HepG2 (cell line): ENCODE measurements around the gene SLC36A3. TPM values are rescaled to one million over a fixed set of nuclear protein-coding genes. Genes with fewer than 3 reads are reported as not detected.
A peak's percentile ranks its signal among the peaks of the same experiment; 100 is the strongest.

Experiments used
- ATAD3A ChIP-seq: sonication (generic); formaldehyde crosslinking; IDR thresholded peaks from 2 replicates; pipeline ENCODE4 v1.4.0; 2020; ENCODE audit warnings: missing genetic modification reagents
- CBX2 ChIP-seq, 2 experiments: fragments of 200-600 bp in 1 of 2; sonication (generic); formaldehyde crosslinking in 1 of 2; IDR thresholded peaks; 2 replicates each; pipeline versions ENCODE4 v1.7.0 to v1.8.1; 2018 to 2022; ENCODE audit warnings: low read depth in 2 of 2, low read length in 1 of 2, mild to moderate bottlenecking in 1 of 2, missing genetic modification reagents in 1 of 2
- NR2C2 ChIP-seq: sonication (generic); formaldehyde crosslinking; IDR thresholded peaks from 2 replicates; pipeline ENCODE4 v1.4.0; 2020; ENCODE audit warnings: missing genetic modification reagents, mild to moderate bottlenecking, moderate library complexity, borderline replicate concordance
- PCBP1 ChIP-seq: fragments of 200-400 bp; formaldehyde crosslinking; IDR thresholded peaks from 2 replicates; pipeline ENCODE4 v1.6.1; 2017; ENCODE audit warnings: mild to moderate bottlenecking, low read depth, low read length, borderline replicate concordance
- PRMT3 ChIP-seq: sonication (generic); formaldehyde crosslinking; IDR thresholded peaks from 2 replicates; pipeline ENCODE4 v1.8.1; 2022; ENCODE audit warnings: low read depth, mild to moderate bottlenecking, moderate library complexity, missing genetic modification reagents, borderline replicate concordance
- RARG ChIP-seq: sonication (generic); formaldehyde crosslinking; IDR thresholded peaks from 2 replicates; pipeline ENCODE4 v1.4.0; 2020; ENCODE audit warnings: low read depth, mild to moderate bottlenecking, missing genetic modification reagents
- RFXAP ChIP-seq: sonication (generic); formaldehyde crosslinking; IDR thresholded peaks from 2 replicates; pipeline ENCODE4 v1.4.0; 2020; ENCODE audit warnings: missing genetic modification reagents, borderline replicate concordance
- SMAD1 ChIP-seq: sonication (generic); formaldehyde crosslinking; IDR thresholded peaks from 2 replicates; pipeline ENCODE4 v1.4.0; 2020; ENCODE audit warnings: missing genetic modification reagents, low read depth, mild to moderate bottlenecking, borderline replicate concordance
- TARDBP ChIP-seq: sonication (generic); formaldehyde crosslinking; IDR thresholded peaks from 2 replicates; pipeline ENCODE4 v1.8.0; 2022; ENCODE audit warnings: mild to moderate bottlenecking, missing genetic modification reagents
- ZNF335 ChIP-seq: sonication (generic); formaldehyde crosslinking; IDR thresholded peaks from 2 replicates; pipeline ENCODE4 v1.4.0; 2020; ENCODE audit warnings: missing genetic modification reagents
- ZNF350 ChIP-seq: sonication (generic); formaldehyde crosslinking; IDR thresholded peaks from 2 replicates; pipeline ENCODE4 v1.4.0; 2020; ENCODE audit warnings: mild to moderate bottlenecking, low read depth, missing genetic modification reagents, borderline replicate concordance
- ZNF484 ChIP-seq: sonication (generic); formaldehyde crosslinking; IDR thresholded peaks from 2 replicates; pipeline ENCODE4 v1.5.1; 2020; ENCODE audit warnings: mild to moderate bottlenecking, low read depth, missing genetic modification reagents, borderline replicate concordance
- ZNF850 ChIP-seq: sonication (generic); formaldehyde crosslinking; conservative IDR thresholded peaks from 2 replicates; pipeline ENCODE4 v1.9.0; 2021; ENCODE audit warnings: mild to moderate bottlenecking, missing genetic modification reagents
- polyA plus RNA-seq, 8 experiments: library from polyadenylated mRNA; depleted of rRNA in 3 of 8; stranded (reverse) in 7 of 8; unstranded in 1 of 8; fragments of >200 nt; fragmentation: Illumina TruSeq in 4 of 8; extraction: Trizol in 4 of 8; gene quantifications; 2 replicates each; pipeline versions ENCODE4 v1.2.1 to v1.2.3, GENCODE V29; 2011 to 2016; ENCODE audit warnings: low read depth in 4 of 8, missing spikeins in 1 of 8, mixed read lengths in 1 of 8; ENCODE audit not compliant: insufficient read depth in 1 of 8
- total RNA-seq, 5 experiments: library from RNA; depleted of rRNA; stranded (reverse); fragments of >200 nt; fragmentation: Illumina TruSeq; extraction: Trizol; gene quantifications; 2 replicates each; pipeline ENCODE4 v1.2.3, GENCODE V29; 2016; ENCODE audit warnings: low read depth in 1 of 5
- TF ChIP-seq, protein P1 (sequence below): sonication (generic); formaldehyde crosslinking; IDR thresholded peaks from 2 replicates; pipeline ENCODE4 v1.5.0; 2020; ENCODE audit warnings: mild to moderate bottlenecking, missing genetic modification reagents
- TF ChIP-seq, protein P2 (sequence below): sonication (generic); formaldehyde crosslinking; IDR thresholded peaks from 2 replicates; pipeline ENCODE4 v1.5.0; 2020; ENCODE audit warnings: mild to moderate bottlenecking, missing genetic modification reagents
- TF ChIP-seq, protein P3 (sequence below): sonication (generic); formaldehyde crosslinking; conservative IDR thresholded peaks from 2 replicates; pipeline ENCODE4 v1.5.0; 2020; ENCODE audit warnings: missing genetic modification reagents
- TF ChIP-seq, protein P4 (sequence below): sonication (generic); formaldehyde crosslinking; IDR thresholded peaks from 2 replicates; pipeline ENCODE4 v1.4.0; 2020; ENCODE audit warnings: mild to moderate bottlenecking, missing genetic modification reagents

Gene SLC36A3
- total and polyA plus RNA-seq, 2 of the 13 experiments (the other 11 are each of a cell fraction or from before 2014, with no cell fraction given), result not detected

DNA sequence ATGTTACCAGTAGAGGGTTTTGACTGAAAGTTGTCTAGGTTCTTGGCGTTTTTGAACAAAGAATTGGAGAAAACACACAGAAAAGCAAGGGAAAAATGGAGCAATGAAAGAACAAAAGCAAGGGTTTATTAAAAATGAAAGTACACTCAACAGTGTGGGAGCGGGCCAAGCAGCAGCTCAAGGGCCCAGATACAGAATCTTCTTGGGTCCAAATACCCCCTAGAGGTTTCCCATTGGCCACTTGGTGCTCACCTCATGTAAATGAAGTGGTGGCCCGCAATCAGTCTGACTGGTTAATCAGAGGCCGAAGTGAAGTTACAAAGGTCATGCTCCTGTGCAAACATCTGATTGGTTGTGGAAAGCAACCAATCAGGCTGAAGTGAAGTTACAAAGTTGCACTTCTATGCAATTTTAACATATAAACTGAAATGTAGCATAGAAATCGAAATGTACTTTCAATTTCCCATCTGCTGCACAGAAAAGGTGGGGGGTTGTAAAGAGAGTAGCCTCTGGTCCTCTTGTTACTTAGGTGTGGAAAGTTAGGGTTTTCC, 52.5 kb downstream of the SLC36A3 start (continued):
- TF ChIP-seq, protein P1, sequence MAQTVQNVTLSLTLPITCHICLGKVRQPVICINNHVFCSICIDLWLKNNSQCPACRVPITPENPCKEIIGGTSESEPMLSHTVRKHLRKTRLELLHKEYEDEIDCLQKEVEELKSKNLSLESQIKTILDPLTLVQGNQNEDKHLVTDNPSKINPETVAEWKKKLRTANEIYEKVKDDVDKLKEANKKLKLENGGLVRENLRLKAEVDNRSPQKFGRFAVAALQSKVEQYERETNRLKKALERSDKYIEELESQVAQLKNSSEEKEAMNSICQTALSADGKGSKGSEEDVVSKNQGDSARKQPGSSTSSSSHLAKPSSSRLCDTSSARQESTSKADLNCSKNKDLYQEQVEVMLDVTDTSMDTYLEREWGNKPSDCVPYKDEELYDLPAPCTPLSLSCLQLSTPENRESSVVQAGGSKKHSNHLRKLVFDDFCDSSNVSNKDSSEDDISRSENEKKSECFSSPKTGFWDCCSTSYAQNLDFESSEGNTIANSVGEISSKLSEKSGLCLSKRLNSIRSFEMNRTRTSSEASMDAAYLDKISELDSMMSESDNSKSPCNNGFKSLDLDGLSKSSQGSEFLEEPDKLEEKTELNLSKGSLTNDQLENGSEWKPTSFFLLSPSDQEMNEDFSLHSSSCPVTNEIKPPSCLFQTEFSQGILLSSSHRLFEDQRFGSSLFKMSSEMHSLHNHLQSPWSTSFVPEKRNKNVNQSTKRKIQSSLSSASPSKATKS (CRISPR knock-in tag), result no peak
- TF ChIP-seq CBX2 (IDR thresholded peaks at IDR 0.05; ENCODE audit: low read depth, low read length) (no peak), CBX2 (CRISPR knock-in tag; IDR thresholded peaks at IDR 0.05; ENCODE audit: low read depth) (no peak), PRMT3 (CRISPR knock-in tag) (no peak), ATAD3A (CRISPR knock-in tag) (no peak), TARDBP (peak; percentile 13; the same call in 1 of the 2 replicates), RFXAP (CRISPR knock-in tag) (no peak), ZNF484 (CRISPR knock-in tag) (no peak), ZNF350 (CRISPR knock-in tag) (no peak), PCBP1 (no peak), RARG (CRISPR knock-in tag) (no peak), SMAD1 (CRISPR knock-in tag) (no peak), ZNF850 (no peak), ZNF335 (no peak), NR2C2 (peak; percentile 79)
- TF ChIP-seq, protein P2, sequence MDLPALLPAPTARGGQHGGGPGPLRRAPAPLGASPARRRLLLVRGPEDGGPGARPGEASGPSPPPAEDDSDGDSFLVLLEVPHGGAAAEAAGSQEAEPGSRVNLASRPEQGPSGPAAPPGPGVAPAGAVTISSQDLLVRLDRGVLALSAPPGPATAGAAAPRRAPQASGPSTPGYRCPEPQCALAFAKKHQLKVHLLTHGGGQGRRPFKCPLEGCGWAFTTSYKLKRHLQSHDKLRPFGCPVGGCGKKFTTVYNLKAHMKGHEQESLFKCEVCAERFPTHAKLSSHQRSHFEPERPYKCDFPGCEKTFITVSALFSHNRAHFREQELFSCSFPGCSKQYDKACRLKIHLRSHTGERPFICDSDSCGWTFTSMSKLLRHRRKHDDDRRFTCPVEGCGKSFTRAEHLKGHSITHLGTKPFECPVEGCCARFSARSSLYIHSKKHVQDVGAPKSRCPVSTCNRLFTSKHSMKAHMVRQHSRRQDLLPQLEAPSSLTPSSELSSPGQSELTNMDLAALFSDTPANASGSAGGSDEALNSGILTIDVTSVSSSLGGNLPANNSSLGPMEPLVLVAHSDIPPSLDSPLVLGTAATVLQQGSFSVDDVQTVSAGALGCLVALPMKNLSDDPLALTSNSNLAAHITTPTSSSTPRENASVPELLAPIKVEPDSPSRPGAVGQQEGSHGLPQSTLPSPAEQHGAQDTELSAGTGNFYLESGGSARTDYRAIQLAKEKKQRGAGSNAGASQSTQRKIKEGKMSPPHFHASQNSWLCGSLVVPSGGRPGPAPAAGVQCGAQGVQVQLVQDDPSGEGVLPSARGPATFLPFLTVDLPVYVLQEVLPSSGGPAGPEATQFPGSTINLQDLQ, result no peak
- TF ChIP-seq, protein P3, sequence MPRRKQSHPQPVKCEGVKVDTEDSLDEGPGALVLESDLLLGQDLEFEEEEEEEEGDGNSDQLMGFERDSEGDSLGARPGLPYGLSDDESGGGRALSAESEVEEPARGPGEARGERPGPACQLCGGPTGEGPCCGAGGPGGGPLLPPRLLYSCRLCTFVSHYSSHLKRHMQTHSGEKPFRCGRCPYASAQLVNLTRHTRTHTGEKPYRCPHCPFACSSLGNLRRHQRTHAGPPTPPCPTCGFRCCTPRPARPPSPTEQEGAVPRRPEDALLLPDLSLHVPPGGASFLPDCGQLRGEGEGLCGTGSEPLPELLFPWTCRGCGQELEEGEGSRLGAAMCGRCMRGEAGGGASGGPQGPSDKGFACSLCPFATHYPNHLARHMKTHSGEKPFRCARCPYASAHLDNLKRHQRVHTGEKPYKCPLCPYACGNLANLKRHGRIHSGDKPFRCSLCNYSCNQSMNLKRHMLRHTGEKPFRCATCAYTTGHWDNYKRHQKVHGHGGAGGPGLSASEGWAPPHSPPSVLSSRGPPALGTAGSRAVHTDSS (CRISPR knock-in tag), result no peak
- TF ChIP-seq, protein P4, sequence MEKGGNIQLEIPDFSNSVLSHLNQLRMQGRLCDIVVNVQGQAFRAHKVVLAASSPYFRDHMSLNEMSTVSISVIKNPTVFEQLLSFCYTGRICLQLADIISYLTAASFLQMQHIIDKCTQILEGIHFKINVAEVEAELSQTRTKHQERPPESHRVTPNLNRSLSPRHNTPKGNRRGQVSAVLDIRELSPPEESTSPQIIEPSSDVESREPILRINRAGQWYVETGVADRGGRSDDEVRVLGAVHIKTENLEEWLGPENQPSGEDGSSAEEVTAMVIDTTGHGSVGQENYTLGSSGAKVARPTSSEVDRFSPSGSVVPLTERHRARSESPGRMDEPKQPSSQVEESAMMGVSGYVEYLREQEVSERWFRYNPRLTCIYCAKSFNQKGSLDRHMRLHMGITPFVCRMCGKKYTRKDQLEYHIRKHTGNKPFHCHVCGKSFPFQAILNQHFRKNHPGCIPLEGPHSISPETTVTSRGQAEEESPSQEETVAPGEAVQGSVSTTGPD (CRISPR knock-in tag), result no peak
